Middle frontal gyrus (tissue), 1 donor: Measurements from ENCODE around the gene RAVER1.

Experiments used
- DNase-seq: peaks from one replicate; pipeline ENCODE4 v3.0.0-alpha.2; 2015; ENCODE audit warnings: low spot score; ENCODE audit errors: extremely low spot score

The RAVER1 gene

DNA sequence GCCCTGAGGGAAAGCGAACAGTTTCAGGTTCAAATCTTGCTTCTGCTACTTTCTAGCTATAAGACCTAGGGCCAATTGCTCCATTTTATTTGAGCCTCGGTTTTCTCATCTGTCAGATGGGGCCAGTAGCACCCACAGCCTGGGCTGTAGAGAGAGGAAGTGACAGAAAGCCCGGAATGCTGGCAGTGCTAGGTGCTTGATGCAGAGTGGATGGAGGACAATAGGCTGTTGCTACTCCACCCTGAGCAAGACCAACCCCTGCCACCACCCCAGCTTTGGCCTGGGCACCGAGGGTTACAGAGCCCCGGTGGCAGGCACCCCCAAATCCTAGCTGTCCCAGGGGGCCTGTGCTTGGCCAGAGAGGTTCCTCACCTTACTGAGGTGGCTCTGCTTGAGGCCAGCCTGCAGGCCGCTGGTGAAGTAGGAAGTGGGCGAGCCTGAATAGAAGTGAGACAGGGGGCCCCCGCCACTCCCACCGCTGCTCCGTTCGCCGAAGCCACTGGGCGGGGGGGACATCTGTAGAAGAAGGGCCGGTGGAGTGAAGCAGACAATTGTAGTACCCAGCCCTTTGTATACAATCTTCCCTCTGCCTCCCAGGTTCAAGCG is 15.4 kb downstream of the RAVER1 start:
- no peak for DNase-seq

GRCh38 chr19:10317045-10317856 is 16.1 kb downstream of the RAVER1 start:
- DNase-seq, result no peak

DNA sequence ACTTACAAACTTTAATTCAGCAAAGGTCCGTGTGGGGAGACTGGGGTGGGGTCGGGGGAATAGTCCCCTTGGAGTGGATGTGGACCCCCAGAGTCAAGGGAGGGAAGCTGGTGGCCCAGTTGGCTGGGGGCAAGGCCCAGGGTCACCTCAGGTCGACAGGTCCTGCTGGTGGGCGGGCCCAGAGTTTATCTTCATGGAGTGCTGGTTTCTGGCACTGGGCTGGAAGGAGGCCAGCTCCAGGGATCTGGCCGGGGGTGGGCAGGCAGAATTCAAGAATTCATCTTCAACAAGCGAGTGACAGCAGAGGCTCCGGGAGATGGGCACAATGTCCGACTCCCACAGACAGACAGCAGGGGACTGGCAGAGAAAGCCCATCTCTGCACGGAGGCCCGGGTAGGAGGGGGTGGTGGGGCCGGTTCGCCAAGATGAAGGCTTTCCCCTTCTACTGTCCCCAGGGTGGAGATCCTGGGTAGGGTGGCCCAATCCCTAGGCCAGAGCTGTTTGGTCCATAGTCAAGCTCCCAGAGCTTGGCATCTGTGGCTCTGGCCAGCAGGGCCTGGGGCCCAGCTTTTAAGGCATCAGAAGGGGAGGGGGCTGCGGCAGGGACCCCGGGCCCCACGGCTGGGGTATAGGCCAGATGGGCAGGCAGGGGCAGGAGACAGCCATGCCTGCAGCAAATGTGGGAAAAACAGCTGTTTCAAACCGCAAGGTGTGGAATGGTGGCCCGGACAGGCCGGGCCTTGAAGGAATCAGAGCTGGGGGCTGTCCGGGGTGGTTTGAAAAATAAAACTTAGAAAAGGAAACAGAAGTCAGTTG is 16.9 kb downstream of the RAVER1 start:
- no peak for DNase-seq

DNA sequence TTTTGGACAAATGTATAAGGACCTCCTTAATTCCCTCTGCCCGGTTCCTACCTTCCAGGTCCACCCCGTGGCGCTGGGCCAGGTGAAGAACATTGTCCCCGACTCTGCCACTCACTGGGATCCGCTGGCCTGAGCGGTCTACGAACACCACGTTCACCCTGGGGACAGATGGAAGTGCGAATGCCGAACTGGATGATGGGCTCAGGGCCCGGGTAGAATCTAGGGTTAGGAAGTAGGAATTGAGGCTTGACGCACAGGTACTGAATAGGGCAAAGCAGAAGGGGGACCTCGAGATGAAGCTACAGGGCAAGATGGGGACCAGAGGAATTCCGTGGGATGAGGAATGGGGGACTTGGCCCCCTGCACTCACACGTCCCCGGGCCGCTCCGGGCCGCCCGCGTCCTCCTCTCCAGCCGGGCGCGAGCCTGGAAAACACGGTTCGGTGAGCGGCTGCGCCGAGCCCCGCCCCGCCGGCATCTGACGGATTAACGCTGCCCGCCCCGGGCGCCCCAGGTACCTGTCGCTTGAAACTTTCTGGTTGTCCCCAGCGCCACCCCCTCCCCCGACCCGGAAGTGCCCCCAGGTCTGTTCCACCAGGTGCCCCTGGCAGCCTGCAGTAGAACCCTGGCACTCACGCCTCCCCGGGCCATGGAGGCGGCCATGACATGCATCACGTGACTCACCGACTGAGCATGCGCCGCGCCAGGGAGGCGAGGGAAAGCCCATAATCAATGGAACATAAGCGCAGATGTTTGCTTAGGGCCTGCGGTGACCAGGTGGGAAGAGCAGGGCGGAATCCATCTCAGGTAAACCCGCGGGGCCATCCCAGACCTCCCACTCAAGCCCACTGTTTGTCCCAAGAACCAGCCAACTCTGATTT is 17.8 kb downstream of the RAVER1 start, which contains the start of gene FDX2:
Gene FDX2 (minus strand): TSS at position 681 of the 880 bp plus-strand sequence. CDS start 19 bp downstream, at position 662.
- DNase-seq, result peak; percentile 72

DNA sequence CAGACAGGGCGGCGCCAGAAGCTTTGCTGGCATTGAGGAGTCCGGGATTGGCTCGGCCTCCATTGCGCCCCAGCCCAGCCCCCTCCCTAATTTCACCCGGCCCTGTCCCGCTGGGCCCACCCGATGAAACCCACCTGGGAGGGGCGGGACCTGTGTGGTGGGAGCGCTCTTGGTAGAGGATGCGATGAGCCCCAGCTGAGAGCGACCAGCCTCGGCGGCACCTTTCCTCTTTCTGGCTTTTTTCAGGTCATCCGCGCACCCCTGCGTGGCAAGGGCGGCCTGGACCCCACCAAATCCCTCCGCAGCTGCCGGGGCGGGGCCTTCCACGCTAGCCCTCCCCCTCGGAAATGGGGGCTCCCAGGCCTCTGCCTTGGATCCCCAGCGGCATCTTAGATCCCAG is 23.9 kb downstream of the RAVER1 start, which contains the start of gene ZGLP1:
Gene ZGLP1 (minus strand): TSS at position 393 of the 400 bp plus-strand sequence.
- DNase-seq, result no peak

- DNase-seq, result no peak
Observed at GRCh38 chr19:10306327-10306726, 27.0 kb downstream of the RAVER1 start.

DNA sequence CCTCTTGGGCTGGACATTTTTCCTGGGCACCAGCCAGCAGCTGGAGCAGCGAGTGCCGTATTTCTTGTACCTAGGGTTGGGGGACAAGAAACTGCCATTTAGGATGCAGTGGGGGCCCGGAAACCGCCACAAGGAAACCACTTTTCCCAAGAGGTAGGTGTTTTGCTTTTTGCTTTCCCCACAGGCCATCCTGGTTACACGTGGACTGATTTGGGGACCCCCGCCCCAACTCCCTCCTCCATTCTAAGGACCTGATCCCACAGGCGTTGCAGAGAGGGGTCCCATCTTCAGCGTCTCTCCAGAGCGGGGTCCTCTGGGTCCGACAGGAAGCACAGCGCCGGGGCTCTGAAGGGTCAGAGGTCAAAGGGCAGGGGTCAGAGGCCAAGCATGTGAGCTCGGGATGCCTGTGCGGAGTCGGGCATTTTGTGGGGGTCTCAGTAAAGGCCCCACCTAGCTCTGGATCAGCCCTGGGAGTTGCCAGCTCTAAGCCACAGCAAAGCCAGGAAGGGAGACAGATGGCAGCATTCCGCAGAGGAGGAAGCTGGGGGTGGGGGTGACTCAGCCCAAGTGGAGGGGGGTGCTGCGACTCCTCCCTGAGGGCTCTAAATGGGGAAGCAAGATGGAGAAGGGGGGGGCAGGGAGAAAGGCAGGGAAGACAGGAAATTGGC is 28.1 kb downstream of the RAVER1 start:
- DNase-seq, result peak; percentile 43

- no peak for DNase-seq
Observed at GRCh38 chr19:10299545-10300458, 33.5 kb downstream of the RAVER1 start.

DNA sequence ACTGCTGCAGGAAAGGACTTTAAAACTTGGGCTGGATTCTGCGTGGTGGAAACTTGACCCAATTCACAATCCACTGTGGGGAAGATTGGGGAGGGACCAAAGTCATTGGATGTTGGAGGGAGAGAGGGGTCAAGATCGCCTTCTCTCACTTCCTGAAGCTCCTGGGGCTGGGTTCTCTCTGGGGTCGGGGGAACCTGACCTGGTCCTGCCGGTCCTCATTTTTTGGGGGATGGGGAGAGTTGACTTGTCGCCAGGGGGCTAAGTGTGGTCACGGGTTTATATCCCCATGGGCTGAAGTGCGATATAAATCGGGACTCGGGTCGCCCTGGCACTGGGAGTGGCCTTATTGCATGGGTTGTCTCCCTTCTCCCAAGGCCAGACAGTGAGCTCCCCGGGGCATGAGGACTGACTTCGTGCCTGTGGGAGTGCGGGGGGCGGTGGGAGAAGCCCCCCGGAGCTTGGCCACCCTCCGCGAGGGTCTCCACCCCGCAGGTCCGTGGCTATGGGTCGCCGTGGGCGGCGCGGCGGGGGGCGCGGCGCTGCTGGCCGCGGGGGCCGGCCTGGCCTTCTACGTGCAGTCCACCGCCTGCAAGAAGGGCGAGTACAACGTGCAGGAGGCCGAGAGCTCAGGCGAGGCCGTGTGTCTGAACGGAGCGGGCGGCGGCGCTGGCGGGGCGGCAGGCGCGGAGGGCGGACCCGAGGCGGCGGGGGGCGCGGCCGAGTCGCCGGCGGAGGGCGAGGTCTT is 37.3 kb downstream of the RAVER1 start:
- DNase-seq, result no peak

DNA sequence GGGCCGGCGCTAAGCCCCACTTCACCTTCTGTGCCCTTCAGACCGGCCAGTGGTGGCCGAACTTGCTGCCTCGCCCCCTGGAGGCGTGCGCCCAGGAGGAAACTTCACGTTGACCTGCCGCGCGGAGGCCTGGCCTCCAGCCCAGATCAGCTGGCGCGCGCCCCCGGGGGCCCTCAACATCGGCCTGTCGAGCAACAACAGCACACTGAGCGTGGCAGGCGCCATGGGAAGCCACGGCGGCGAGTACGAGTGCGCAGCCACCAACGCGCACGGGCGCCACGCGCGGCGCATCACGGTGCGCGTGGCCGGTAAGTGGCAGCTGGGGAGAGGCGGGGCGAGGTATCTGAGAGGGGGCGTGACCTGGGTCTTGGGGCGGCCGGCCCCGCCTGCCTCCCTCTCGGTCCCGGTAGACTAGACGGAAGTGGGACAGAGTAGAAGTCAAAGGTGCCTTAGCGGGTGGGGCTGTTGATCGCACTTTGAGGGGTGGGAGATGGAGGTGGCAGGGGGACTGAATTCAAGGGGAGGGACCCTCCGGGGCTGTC is 38.0 kb downstream of the RAVER1 start:
- DNase-seq, result no peak

- no peak for DNase-seq
Observed at GRCh38 chr19:10294368-10294697, 39.0 kb downstream of the RAVER1 start.

DNA sequence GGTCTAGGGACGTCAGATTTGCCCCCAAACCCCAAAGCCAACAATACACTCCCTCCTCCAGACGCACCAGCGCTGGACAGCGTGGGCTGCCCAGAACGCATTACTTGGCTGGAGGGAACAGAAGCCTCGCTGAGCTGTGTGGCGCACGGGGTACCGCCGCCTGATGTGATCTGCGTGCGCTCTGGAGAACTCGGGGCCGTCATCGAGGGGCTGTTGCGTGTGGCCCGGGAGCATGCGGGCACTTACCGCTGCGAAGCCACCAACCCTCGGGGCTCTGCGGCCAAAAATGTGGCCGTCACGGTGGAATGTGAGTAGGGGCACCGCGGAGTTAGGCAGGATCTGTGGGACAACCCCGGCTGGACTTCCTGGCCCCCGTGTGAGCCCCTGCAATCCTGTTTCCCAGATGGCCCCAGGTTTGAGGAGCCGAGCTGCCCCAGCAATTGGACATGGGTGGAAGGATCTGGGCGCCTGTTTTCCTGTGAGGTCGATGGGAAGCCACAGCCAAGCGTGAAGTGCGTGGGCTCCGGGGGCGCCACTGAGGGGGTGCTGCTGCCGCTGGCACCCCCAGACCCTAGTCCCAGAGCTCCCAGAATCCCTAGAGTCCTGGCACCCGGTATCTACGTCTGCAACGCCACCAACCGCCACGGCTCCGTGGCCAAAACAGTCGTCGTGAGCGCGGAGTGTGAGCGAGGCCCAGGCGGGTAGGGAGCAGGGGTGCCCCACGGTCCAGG is 39.5 kb downstream of the RAVER1 start:
- no peak for DNase-seq

- no peak for DNase-seq
Observed at GRCh38 chr19:10292789-10293636, 40.3 kb downstream of the RAVER1 start.

- no peak for DNase-seq
Observed at GRCh38 chr19:10292206-10292788, 41.0 kb downstream of the RAVER1 start.

GRCh38 chr19:10291554-10292205 is 41.6 kb downstream of the RAVER1 start:
- no peak for DNase-seq
